ENCODE results near the gene BACE2. TPM values are rescaled to one million over a fixed set of nuclear protein-coding genes. Genes with fewer than 3 reads are reported as not detected.

BACE2 gene
- polyA plus RNA-seq, 1 donor from 2014 or later: 0.32 TPM

DNA sequence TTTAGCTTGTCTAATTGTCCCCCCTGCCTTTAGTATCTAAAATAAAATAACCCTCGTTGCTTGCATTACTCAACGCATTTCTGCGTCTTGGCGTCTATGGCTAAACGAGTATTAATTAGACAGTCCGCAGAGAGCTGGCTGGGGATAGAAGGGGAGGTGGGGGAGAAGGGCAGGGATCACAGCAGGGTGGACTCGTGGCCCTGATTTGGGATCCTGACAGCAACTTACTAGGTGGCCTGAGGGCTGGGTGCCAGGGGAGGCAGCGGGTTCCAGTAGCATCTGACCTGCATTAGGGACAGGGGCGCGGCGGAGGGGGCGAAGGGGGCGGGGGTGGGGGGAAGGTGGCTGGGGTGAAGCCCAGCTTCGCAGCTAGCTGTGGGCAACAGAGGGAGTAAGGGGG, 1.1 kb upstream of the BACE2 start:
- Histone ChIP-seq H3K9me2 (ENCODE audit: insufficient read depth, low read length) (no peaks in the 10 kb centered on the region), H3F3A (ENCODE audit: insufficient read depth, low read length, poor library complexity, severe bottlenecking) (no peaks in the 10 kb centered on the region), H3K79me2 (replicated peaks; ENCODE audit: insufficient read depth, low read length) (no peaks in the 10 kb centered on the region), H3K4me3 (ENCODE audit: low read length) (peak overlapping the region; percentile 68), H2AFZ (ENCODE audit: low read depth, low read length) (no peak overlapping the region), H3K9me3 (ENCODE audit: low read length) (no peaks in the 10 kb centered on the region), H3K4me2 (ENCODE audit: low read length) (no peak overlapping the region), H3K27me3 (ENCODE audit: insufficient read depth, low read depth, low read length) (peaks cover 45% of the 10 kb centered on the region), H3K27ac (ENCODE audit: low read length) (no peak overlapping the region), H3K36me3 (ENCODE audit: insufficient read depth, low read length) (no peaks in the 10 kb centered on the region), H4K20me1 (ENCODE audit: insufficient read depth) (no peaks in the 10 kb centered on the region), H3K9ac (ENCODE audit: low read length) (no peak overlapping the region)
- TF ChIP-seq, protein P1, sequence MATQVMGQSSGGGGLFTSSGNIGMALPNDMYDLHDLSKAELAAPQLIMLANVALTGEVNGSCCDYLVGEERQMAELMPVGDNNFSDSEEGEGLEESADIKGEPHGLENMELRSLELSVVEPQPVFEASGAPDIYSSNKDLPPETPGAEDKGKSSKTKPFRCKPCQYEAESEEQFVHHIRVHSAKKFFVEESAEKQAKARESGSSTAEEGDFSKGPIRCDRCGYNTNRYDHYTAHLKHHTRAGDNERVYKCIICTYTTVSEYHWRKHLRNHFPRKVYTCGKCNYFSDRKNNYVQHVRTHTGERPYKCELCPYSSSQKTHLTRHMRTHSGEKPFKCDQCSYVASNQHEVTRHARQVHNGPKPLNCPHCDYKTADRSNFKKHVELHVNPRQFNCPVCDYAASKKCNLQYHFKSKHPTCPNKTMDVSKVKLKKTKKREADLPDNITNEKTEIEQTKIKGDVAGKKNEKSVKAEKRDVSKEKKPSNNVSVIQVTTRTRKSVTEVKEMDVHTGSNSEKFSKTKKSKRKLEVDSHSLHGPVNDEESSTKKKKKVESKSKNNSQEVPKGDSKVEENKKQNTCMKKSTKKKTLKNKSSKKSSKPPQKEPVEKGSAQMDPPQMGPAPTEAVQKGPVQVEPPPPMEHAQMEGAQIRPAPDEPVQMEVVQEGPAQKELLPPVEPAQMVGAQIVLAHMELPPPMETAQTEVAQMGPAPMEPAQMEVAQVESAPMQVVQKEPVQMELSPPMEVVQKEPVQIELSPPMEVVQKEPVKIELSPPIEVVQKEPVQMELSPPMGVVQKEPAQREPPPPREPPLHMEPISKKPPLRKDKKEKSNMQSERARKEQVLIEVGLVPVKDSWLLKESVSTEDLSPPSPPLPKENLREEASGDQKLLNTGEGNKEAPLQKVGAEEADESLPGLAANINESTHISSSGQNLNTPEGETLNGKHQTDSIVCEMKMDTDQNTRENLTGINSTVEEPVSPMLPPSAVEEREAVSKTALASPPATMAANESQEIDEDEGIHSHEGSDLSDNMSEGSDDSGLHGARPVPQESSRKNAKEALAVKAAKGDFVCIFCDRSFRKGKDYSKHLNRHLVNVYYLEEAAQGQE (IDR thresholded peaks at IDR 0.05; ENCODE audit: borderline replicate concordance): no peak
- TF ChIP-seq SMC3 (conservative IDR thresholded peaks at IDR 0.05; ENCODE audit: poor library complexity): no peak
- TF ChIP-seq MXI1 (conservative IDR thresholded peaks at IDR 0.05; ENCODE audit: poor library complexity, severe bottlenecking): no peak
- no peak for TF ChIP-seq EZH2 (IDR thresholded peaks at IDR 0.05; ENCODE audit: borderline replicate concordance, insufficient read depth, low read length, poor library complexity, severe bottlenecking)
- no peak for TF ChIP-seq TAF1 (IDR thresholded peaks at IDR 0.05; ENCODE audit: low read depth)
- TF ChIP-seq, protein P2, sequence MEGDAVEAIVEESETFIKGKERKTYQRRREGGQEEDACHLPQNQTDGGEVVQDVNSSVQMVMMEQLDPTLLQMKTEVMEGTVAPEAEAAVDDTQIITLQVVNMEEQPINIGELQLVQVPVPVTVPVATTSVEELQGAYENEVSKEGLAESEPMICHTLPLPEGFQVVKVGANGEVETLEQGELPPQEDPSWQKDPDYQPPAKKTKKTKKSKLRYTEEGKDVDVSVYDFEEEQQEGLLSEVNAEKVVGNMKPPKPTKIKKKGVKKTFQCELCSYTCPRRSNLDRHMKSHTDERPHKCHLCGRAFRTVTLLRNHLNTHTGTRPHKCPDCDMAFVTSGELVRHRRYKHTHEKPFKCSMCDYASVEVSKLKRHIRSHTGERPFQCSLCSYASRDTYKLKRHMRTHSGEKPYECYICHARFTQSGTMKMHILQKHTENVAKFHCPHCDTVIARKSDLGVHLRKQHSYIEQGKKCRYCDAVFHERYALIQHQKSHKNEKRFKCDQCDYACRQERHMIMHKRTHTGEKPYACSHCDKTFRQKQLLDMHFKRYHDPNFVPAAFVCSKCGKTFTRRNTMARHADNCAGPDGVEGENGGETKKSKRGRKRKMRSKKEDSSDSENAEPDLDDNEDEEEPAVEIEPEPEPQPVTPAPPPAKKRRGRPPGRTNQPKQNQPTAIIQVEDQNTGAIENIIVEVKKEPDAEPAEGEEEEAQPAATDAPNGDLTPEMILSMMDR (IDR thresholded peaks at IDR 0.05; ENCODE audit: poor library complexity, severe bottlenecking): no peak
- TF ChIP-seq RAD21 (conservative IDR thresholded peaks at IDR 0.05): no peak
- no peak for TF ChIP-seq POLR2AphosphoS5 (IDR thresholded peaks at IDR 0.05)
- no peak for TF ChIP-seq EP300 (conservative IDR thresholded peaks at IDR 0.05; ENCODE audit: poor library complexity, severe bottlenecking)

DNA sequence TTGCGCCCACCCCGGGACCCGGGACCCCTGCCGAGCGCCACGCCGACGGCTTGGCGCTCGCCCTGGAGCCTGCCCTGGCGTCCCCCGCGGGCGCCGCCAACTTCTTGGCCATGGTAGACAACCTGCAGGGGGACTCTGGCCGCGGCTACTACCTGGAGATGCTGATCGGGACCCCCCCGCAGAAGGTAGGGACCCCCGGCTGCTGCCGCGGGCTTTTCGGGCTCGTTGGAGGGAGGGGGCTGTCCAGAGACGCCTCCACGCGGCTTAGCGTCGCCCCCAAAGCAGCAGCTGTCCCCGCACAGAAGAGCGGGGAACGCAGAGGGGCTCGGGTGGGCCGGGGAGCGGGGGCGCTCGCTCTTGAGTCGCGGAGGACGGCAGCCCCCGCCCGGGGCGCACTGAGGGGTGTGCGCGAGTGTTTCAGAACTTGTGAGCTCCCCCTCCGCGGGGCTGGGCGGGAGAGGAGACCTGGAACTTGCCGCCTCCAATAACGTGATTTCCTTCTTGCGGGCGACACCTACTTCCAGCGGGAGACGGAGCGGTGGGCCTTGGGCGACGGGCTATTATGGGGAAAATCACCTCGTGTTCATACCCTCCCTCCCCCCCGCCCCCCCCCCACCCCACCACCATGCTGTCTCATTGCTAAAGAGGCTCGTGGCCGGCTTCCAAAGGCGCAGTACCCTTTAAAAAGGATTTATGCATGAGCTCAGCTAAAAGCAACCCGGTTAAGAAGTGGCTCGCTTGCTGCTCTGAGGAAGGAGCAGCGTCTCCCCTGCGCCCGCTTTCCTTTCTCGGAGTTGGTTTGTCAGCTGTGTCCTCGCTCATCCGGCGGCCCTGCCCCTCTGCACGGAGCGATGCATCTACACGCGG, 664 bp downstream of the BACE2 start:
- Histone ChIP-seq H3K4me3 (ENCODE audit: low read length) (peak overlapping the region; percentile 68), H3K9ac (ENCODE audit: low read length) (no peak overlapping the region), H3F3A (ENCODE audit: insufficient read depth, low read length, poor library complexity, severe bottlenecking) (no peaks in the 10 kb centered on the region), H2AFZ (ENCODE audit: low read depth, low read length) (no peak overlapping the region), H3K9me3 (ENCODE audit: low read length) (no peaks in the 10 kb centered on the region), H3K27ac (ENCODE audit: low read length) (no peak overlapping the region), H3K9me2 (ENCODE audit: insufficient read depth, low read length) (no peaks in the 10 kb centered on the region), H3K27me3 (ENCODE audit: insufficient read depth, low read depth, low read length) (peaks cover 45% of the 10 kb centered on the region), H3K4me2 (ENCODE audit: low read length) (peak overlapping the region; percentile 61), H3K36me3 (ENCODE audit: insufficient read depth, low read length) (no peaks in the 10 kb centered on the region), H4K20me1 (ENCODE audit: insufficient read depth) (no peaks in the 10 kb centered on the region), H3K79me2 (replicated peaks; ENCODE audit: insufficient read depth, low read length) (no peaks in the 10 kb centered on the region)
- TF ChIP-seq, protein P1 (IDR thresholded peaks at IDR 0.05; ENCODE audit: borderline replicate concordance): no peak
- TF ChIP-seq TAF1 (IDR thresholded peaks at IDR 0.05; ENCODE audit: low read depth) (no peak), SMC3 (conservative IDR thresholded peaks at IDR 0.05; ENCODE audit: poor library complexity) (no peak), EP300 (conservative IDR thresholded peaks at IDR 0.05; ENCODE audit: poor library complexity, severe bottlenecking) (no peak), POLR2AphosphoS5 (IDR thresholded peaks at IDR 0.05) (no peak), MXI1 (conservative IDR thresholded peaks at IDR 0.05; ENCODE audit: poor library complexity, severe bottlenecking) (no peak), EZH2 (IDR thresholded peaks at IDR 0.05; ENCODE audit: borderline replicate concordance, insufficient read depth, low read length, poor library complexity, severe bottlenecking) (no peak), RAD21 (conservative IDR thresholded peaks at IDR 0.05) (no peak)
- TF ChIP-seq, protein P2 (IDR thresholded peaks at IDR 0.05; ENCODE audit: poor library complexity, severe bottlenecking): no peak
